Measurements from ENCODE around the gene HSD11B2.

Gene HSD11B2

GRCh38 chr16:67454852-67455251 is 23.9 kb downstream of the HSD11B2 start:
- TF ChIP-seq MYC (IDR thresholded peaks at IDR 0.05; ENCODE audit: low read depth, low read length) (no peak), POLR2A (IDR thresholded peaks at IDR 0.05; ENCODE audit: extremely low read depth, insufficient read length) (no peak), MAX (IDR thresholded peaks at IDR 0.05; ENCODE audit: low read depth, low read length) (no peak), CTCF (IDR thresholded peaks at IDR 0.05; ENCODE audit: low read depth, low read length) (no peak)

GRCh38 chr16:67456391-67457081 is 25.6 kb downstream of the HSD11B2 start:
- no peak for DNase-seq (ENCODE audit: low read depth)

More at GRCh38 chr16:67454852-67455251, 23.9 kb downstream of the HSD11B2 start:
- no peak overlapping the region for H3K4me3 ChIP-seq (ENCODE audit: low read depth, low read length)
- DNase-seq (ENCODE audit: low read depth): no peak

GRCh38 chr16:67457611-67458010 is 26.7 kb downstream of the HSD11B2 start:
- DNase-seq (ENCODE audit: low read depth): no peak
- no peak overlapping the region for H3K4me3 ChIP-seq (ENCODE audit: low read depth, low read length)
- TF ChIP-seq MAX (IDR thresholded peaks at IDR 0.05; ENCODE audit: low read depth, low read length) (no peak), MYC (IDR thresholded peaks at IDR 0.05; ENCODE audit: low read depth, low read length) (no peak), POLR2A (IDR thresholded peaks at IDR 0.05; ENCODE audit: extremely low read depth, insufficient read length) (no peak), CTCF (IDR thresholded peaks at IDR 0.05; ENCODE audit: low read depth, low read length) (no peak)

More at GRCh38 chr16:67456391-67457081, 25.6 kb downstream of the HSD11B2 start:
- no peak overlapping the region for H3K4me3 ChIP-seq (ENCODE audit: low read depth, low read length)
- TF ChIP-seq CTCF (IDR thresholded peaks at IDR 0.05; ENCODE audit: low read depth, low read length) (peak; percentile 28), MYC (IDR thresholded peaks at IDR 0.05; ENCODE audit: low read depth, low read length) (no peak), POLR2A (IDR thresholded peaks at IDR 0.05; ENCODE audit: extremely low read depth, insufficient read length) (no peak), MAX (IDR thresholded peaks at IDR 0.05; ENCODE audit: low read depth, low read length) (no peak)

GRCh38 chr16:67458121-67458641 is 27.3 kb downstream of the HSD11B2 start:
- H3K4me3 ChIP-seq (ENCODE audit: low read depth, low read length): no peak overlapping the region
- DNase-seq (ENCODE audit: low read depth): no peak
- no peak for TF ChIP-seq POLR2A (IDR thresholded peaks at IDR 0.05; ENCODE audit: extremely low read depth, insufficient read length)

- no peak for DNase-seq (ENCODE audit: low read depth)
- no peak for TF ChIP-seq CTCF (IDR thresholded peaks at IDR 0.05; ENCODE audit: low read depth, low read length)
- H3K4me3 ChIP-seq (ENCODE audit: low read depth, low read length): no peak overlapping the region
Observed at GRCh38 chr16:67459066-67459860, 28.3 kb downstream of the HSD11B2 start.

DNA sequence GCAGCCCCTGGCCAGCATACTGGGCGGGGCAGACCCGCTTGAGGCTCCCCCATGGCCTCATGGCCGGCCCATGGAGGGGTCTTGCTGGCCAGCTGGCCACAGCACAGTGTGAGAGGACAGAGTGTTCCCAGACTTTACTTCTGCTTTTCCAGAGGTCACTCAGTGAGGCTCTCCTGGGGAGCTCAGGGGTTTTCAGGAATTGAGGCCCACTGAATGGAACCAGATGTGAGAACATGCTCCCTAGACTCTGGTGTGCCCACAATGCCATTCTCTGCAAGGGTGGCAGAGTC is 28.9 kb downstream of the HSD11B2 start:
- TF ChIP-seq MAX (IDR thresholded peaks at IDR 0.05; ENCODE audit: low read depth, low read length): no peak
- no peak for TF ChIP-seq CTCF (IDR thresholded peaks at IDR 0.05; ENCODE audit: low read depth, low read length)
- TF ChIP-seq POLR2A (IDR thresholded peaks at IDR 0.05; ENCODE audit: extremely low read depth, insufficient read length): no peak
- no peak for TF ChIP-seq MYC (IDR thresholded peaks at IDR 0.05; ENCODE audit: low read depth, low read length)
- DNase-seq (ENCODE audit: low read depth): no peak
- no peak overlapping the region for H3K4me3 ChIP-seq (ENCODE audit: low read depth, low read length)

All from NB4 (cell line).